Measurements from ENCODE around the gene CIT. TPM values are rescaled to one million over a fixed set of nuclear protein-coding genes. Genes with fewer than 3 reads are reported as not detected.

CIT gene, protein sequence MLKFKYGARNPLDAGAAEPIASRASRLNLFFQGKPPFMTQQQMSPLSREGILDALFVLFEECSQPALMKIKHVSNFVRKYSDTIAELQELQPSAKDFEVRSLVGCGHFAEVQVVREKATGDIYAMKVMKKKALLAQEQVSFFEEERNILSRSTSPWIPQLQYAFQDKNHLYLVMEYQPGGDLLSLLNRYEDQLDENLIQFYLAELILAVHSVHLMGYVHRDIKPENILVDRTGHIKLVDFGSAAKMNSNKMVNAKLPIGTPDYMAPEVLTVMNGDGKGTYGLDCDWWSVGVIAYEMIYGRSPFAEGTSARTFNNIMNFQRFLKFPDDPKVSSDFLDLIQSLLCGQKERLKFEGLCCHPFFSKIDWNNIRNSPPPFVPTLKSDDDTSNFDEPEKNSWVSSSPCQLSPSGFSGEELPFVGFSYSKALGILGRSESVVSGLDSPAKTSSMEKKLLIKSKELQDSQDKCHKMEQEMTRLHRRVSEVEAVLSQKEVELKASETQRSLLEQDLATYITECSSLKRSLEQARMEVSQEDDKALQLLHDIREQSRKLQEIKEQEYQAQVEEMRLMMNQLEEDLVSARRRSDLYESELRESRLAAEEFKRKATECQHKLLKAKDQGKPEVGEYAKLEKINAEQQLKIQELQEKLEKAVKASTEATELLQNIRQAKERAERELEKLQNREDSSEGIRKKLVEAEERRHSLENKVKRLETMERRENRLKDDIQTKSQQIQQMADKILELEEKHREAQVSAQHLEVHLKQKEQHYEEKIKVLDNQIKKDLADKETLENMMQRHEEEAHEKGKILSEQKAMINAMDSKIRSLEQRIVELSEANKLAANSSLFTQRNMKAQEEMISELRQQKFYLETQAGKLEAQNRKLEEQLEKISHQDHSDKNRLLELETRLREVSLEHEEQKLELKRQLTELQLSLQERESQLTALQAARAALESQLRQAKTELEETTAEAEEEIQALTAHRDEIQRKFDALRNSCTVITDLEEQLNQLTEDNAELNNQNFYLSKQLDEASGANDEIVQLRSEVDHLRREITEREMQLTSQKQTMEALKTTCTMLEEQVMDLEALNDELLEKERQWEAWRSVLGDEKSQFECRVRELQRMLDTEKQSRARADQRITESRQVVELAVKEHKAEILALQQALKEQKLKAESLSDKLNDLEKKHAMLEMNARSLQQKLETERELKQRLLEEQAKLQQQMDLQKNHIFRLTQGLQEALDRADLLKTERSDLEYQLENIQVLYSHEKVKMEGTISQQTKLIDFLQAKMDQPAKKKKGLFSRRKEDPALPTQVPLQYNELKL (N-terminal part only)
- polyA plus RNA-seq: 2.2 and 3.4 TPM in 2 replicates

GRCh38 chr12:119876761-119877638 is at the start of gene CIT:
Gene CIT, minus strand, starts transcription at chr12:119877320. Its CDS starts 1,152 bp downstream, at chr12:119876168.

GRCh38 chr12:119667577-119668323 is 209.4 kb downstream of the CIT start, which contains the start of gene PRKAB1:
Gene PRKAB1, plus strand, starts transcription at chr12:119668133. Its CDS starts 112 bp downstream, at chr12:119668245.

Other genes starting within 250 kb of the CIT start
- 12.0 TPM in 1 of 2 replicates, not detected in the other for gene PRKAB1, start 209.2 kb downstream of the CIT start, polyA plus RNA-seq
- gene BICDL1, start 111.9 kb upstream of the CIT start, polyA plus RNA-seq: 4.7 and 5.6 TPM in 2 replicates
- gene RAB35, start 239.4 kb upstream of the CIT start, polyA plus RNA-seq: 1.5 and 3.3 TPM in 2 replicates

Measured in Purkinje cell (primary cell).